HCT116 (cell line): Measurements from ENCODE around the gene COL16A1. TPM values are rescaled to one million over a fixed set of nuclear protein-coding genes. Genes with fewer than 3 reads are reported as not detected.

Source experiments
- ATAC-seq: fragments of 200-7000 bp; cut with Tn5 transposase; 2 replicates; pipeline ENCODE4 v1.9.1; 2020; ENCODE audit warnings: mild to moderate bottlenecking, moderate library complexity
- BruUV-seq: library from RNA; stranded (reverse); fragments of 400-500 nt; replicated peaks from 2 replicates; lab custom pipeline; 2021; lab: Mats Ljungman, UMichigan
- CTCF ChIA-PET: fragments of 300-600 bp; sonication (Branson Sonifier 250); formaldehyde crosslinking; loops from one replicate; lab custom pipeline; 2021; ENCODE audit warnings: antibody characterized with exemption; lab: Charles Lee
- POLR2A ChIA-PET: fragments of 300-600, 350-600 bp; sonication (Branson Sonifier 250); formaldehyde crosslinking; loops from one replicate; lab custom pipeline; 2021; ENCODE audit warnings: antibody characterized with exemption; lab: Charles Lee
- RAD21 ChIA-PET, 2 experiments: fragments of 300-600 bp; sonication (Branson Sonifier 250); formaldehyde crosslinking; loops; one replicate each; lab custom pipeline; 2023; ENCODE audit warnings: low total read pairs in 2 of 2; ENCODE audit not compliant: uncharacterized antibody in 2 of 2, unreplicated experiment in 2 of 2, low non-redundant PET in 1 of 2; lab: Charles Lee
- DNase-seq: peaks from one replicate; pipeline ENCODE4 v3.0.0-alpha.2; 2010; ENCODE audit warnings: low read depth, low spot score
- H2AFZ ChIP-seq: fragments of 200-600 bp; shearing (Covaris generic), sonication (generic); 2 replicates; pipeline ENCODE4 v1.6.1; 2017; ENCODE audit warnings: low read depth, mixed run types, mixed read lengths, antibody characterized with exemption, low read length; ENCODE audit not compliant: poor library complexity, severe bottlenecking
- H3K27ac ChIP-seq: 2 replicates; pipeline ENCODE4 v1.5.1; 2012; ENCODE audit warnings: low read depth, low read length
- H3K27me3 ChIP-seq: fragments of 200-600 bp; sonication (generic); 2 replicates; pipeline ENCODE4 v1.6.1; 2016; ENCODE audit warnings: mixed run types, low read length, mixed read lengths; ENCODE audit not compliant: insufficient read depth
- H3K36me3 ChIP-seq, 2 experiments: fragments of 200-500 bp in 1 of 2; fragments of 200-600 bp in 1 of 2; sonication (Bioruptor generic) in 1 of 2; sonication (generic) in 1 of 2; 2 replicates each; pipeline versions ENCODE4 v1.5.1 to v1.6.1; 2014 to 2016; ENCODE audit warnings: low read length in 2 of 2, inconsistent platforms in 1 of 2, mixed read lengths in 1 of 2, mixed run types in 1 of 2; ENCODE audit not compliant: insufficient read depth in 2 of 2, control insufficient read depth in 1 of 2
- H3K4me1 ChIP-seq, 2 experiments: fragments of 200-600 bp in 1 of 2; sonication (generic) in 1 of 2; 2 replicates each; pipeline versions ENCODE4 v1.5.1 to v1.6.1; 2012 to 2017; ENCODE audit warnings: low read length in 2 of 2, inconsistent platforms in 1 of 2, mild to moderate bottlenecking in 1 of 2, mixed read lengths in 1 of 2, mixed run types in 1 of 2, moderate library complexity in 1 of 2; ENCODE audit not compliant: insufficient read depth in 2 of 2, control insufficient read depth in 1 of 2
- H3K4me2 ChIP-seq: fragments of 200-600 bp; sonication (generic); 2 replicates; pipeline ENCODE4 v1.6.1; 2017; ENCODE audit warnings: mixed run types, low read length, mixed read lengths
- H3K4me3 ChIP-seq, 2 experiments: fragments of 200-600 bp in 1 of 2; sonication (generic) in 1 of 2; replicated peaks in 1 of 2; 2 replicates each; pipeline ENCODE4 v1.5.1; 2011 to 2016; ENCODE audit warnings: low read length in 2 of 2, control low read depth in 1 of 2, low read depth in 1 of 2, mild to moderate bottlenecking in 1 of 2, mixed read lengths in 1 of 2, mixed run types in 1 of 2
- H3K79me2 ChIP-seq: fragments of 200-600 bp; sonication (generic); 2 replicates; pipeline ENCODE4 v1.6.1; 2017; ENCODE audit warnings: mild to moderate bottlenecking, mixed run types, low read length, moderate library complexity, mixed read lengths; ENCODE audit not compliant: insufficient read depth
- H3K9ac ChIP-seq: fragments of 200-600 bp; sonication (generic); 2 replicates; pipeline ENCODE4 v1.6.1; 2016; ENCODE audit warnings: low read length, mixed read lengths
- H3K9me2 ChIP-seq: fragments of 200-600 bp; sonication (generic), shearing (Covaris generic); 2 replicates; pipeline ENCODE4 v1.6.1; 2017; ENCODE audit warnings: mixed run types, mild to moderate bottlenecking, moderate library complexity; ENCODE audit not compliant: insufficient read depth
- H3K9me3 ChIP-seq, 2 experiments: fragments of 200-500 bp in 1 of 2; fragments of 200-600 bp in 1 of 2; sonication (Bioruptor generic) in 1 of 2; sonication (generic) in 1 of 2; 2 replicates each; pipeline ENCODE4 v1.6.1; 2014 to 2017; ENCODE audit warnings: low read length in 2 of 2, mixed read lengths in 2 of 2, inconsistent platforms in 1 of 2, low read depth in 1 of 2, mild to moderate bottlenecking in 1 of 2, mixed run types in 1 of 2, moderate library complexity in 1 of 2; ENCODE audit not compliant: control insufficient read depth in 1 of 2, insufficient read depth in 1 of 2
- H4K20me1 ChIP-seq: fragments of 200-600 bp; sonication (generic), shearing (Covaris generic); 2 replicates; pipeline ENCODE4 v1.6.1; 2017; ENCODE audit warnings: mixed run types, mild to moderate bottlenecking, moderate library complexity; ENCODE audit not compliant: insufficient read depth
- ATF3 ChIP-seq: IDR thresholded peaks from 2 replicates; pipeline ENCODE4 v1.6.1; 2012
- CEBPB ChIP-seq: IDR thresholded peaks from 2 replicates; pipeline ENCODE4 v1.6.1; 2012; ENCODE audit warnings: low read depth
- CTCF ChIP-seq, 3 experiments: fragments of 200-600 bp in 1 of 3; sonication (generic) in 1 of 3; IDR thresholded peaks in 2 of 3; conservative IDR thresholded peaks in 1 of 3; 2 replicates each; pipeline ENCODE4 v1.5.1; 2012 to 2017; ENCODE audit warnings: low read depth in 2 of 3, low read length in 2 of 3, antibody characterized with exemption in 1 of 3, borderline replicate concordance in 1 of 3, control low read depth in 1 of 3, mild to moderate bottlenecking in 1 of 3, mixed read lengths in 1 of 3, mixed run types in 1 of 3, moderate library complexity in 1 of 3; ENCODE audit not compliant: insufficient read depth in 1 of 3
- EZH2 ChIP-seq: fragments of 200-600 bp; sonication (generic); IDR thresholded peaks from 2 replicates; pipeline ENCODE4 v1.6.1; 2017; ENCODE audit warnings: antibody characterized with exemption, mixed run types
- EZH2phosphoT487 ChIP-seq: fragments of 200-600 bp; IDR thresholded peaks from 2 replicates; pipeline ENCODE4 v1.6.1; 2018; ENCODE audit warnings: antibody characterized with exemption, borderline replicate concordance
- JUND ChIP-seq: IDR thresholded peaks from 2 replicates; pipeline ENCODE4 v1.6.1; 2012
- POLR2A ChIP-seq: IDR thresholded peaks from 2 replicates; pipeline ENCODE4 v1.7.0; 2011; ENCODE audit warnings: borderline replicate concordance; ENCODE audit not compliant: insufficient read depth, insufficient read length; ENCODE audit errors: extremely low read depth
- RAD21 ChIP-seq: IDR thresholded peaks from 2 replicates; pipeline ENCODE4 v1.6.1; 2012; ENCODE audit warnings: low read depth, mild to moderate bottlenecking
- SIN3A ChIP-seq: IDR thresholded peaks from 2 replicates; pipeline ENCODE4 v1.6.1; 2012; ENCODE audit warnings: low read depth
- SRF ChIP-seq: IDR thresholded peaks from 2 replicates; pipeline ENCODE4 v1.6.1; 2012; ENCODE audit warnings: low read depth
- TCF7L2 ChIP-seq: IDR thresholded peaks from 2 replicates; pipeline ENCODE4 v1.7.0; 2011; ENCODE audit warnings: borderline replicate concordance, inconsistent platforms; ENCODE audit not compliant: insufficient read depth, insufficient read length; ENCODE audit errors: extremely low read depth
- YY1 ChIP-seq: IDR thresholded peaks from 2 replicates; pipeline ENCODE4 v1.6.1; 2011; ENCODE audit warnings: low read length, low read depth, moderate library complexity, mild to moderate bottlenecking; ENCODE audit not compliant: insufficient replicate concordance; ENCODE audit errors: extremely low read depth
- ZBTB33 ChIP-seq: IDR thresholded peaks from 2 replicates; pipeline ENCODE4 v1.6.1; 2011; ENCODE audit warnings: mild to moderate bottlenecking, low read length, moderate library complexity; ENCODE audit not compliant: insufficient replicate concordance; ENCODE audit errors: extremely low read depth
- ZFX ChIP-seq: fragments of 450-650 bp; IDR thresholded peaks from 2 replicates; pipeline ENCODE4 v1.6.1; 2017
- ZNF274 ChIP-seq: fragments of 200-500 bp; sonication (Bioruptor generic); IDR thresholded peaks from 2 replicates; pipeline ENCODE4 v1.6.1; 2014; ENCODE audit warnings: mild to moderate bottlenecking, low read depth, low read length, inconsistent platforms
- intact Hi-C: fragments of 100-400 bp; cut with micrococcal nuclease; formaldehyde crosslinking; loops from 2 replicates; pipeline ENCODE4 v1.10.0; 2022
- total RNA-seq: library from RNA; stranded (reverse); gene quantifications from one replicate; pipeline ENCODE4 v1.2.1, GENCODE V29; 2021; ENCODE audit not compliant: unreplicated experiment

Gene COL16A1
- total RNA-seq, 1 experiment from 2014 or later = 2.2 TPM

GRCh38 chr1:31651766-31652165 lies 52.1 kb downstream of the COL16A1 start:
- Histone ChIP-seq H3K36me3 (no peaks in the 10 kb centered on the region), H3K27me3 (no peaks in the 10 kb centered on the region), H3K4me2 (no peak overlapping the region), H3K9me2 (no peaks in the 10 kb centered on the region), H3K9ac (no peak overlapping the region), H3K27ac (no peak overlapping the region), H3K4me3 (no peak overlapping the region), H3K9me3 (no peaks in the 10 kb centered on the region), H4K20me1 (no peaks in the 10 kb centered on the region), H3K4me1 (no peaks in the 10 kb centered on the region), H3K79me2 (no peaks in the 10 kb centered on the region), H2AFZ (no peak overlapping the region)
- ChIA-PET CTCF (no interaction called here), POLR2A (no interaction called here), RAD21 (interaction anchor here in 1 of 2 experiments (0.7 kb wide), 1 partner anchor 138 kb away, joined by 3 read pairs; no protein-coding TSS in a partner anchor)
- intact Hi-C loops = no loop called here
- DNase-seq (no peak), ATAC-seq (no peak)
- no peak for TF ChIP-seq ATF3
- TF ChIP-seq YY1 = no peak
- no peak for TF ChIP-seq CEBPB
- TF ChIP-seq EZH2phosphoT487 = no peak
- TF ChIP-seq SIN3A = no peak
- TF ChIP-seq RAD21 = no peak
- TF ChIP-seq ZBTB33 = no peak
- no peak for TF ChIP-seq CTCF (IDR thresholded peaks at IDR 0.05 in 2 of 3, conservative IDR thresholded peaks at IDR 0.05 in 1 of 3; ENCODE audit: borderline replicate concordance in 1 of 3, insufficient read depth in 1 of 3, low read depth in 2 of 3, low read length in 2 of 3)
- TF ChIP-seq POLR2A = no peak
- TF ChIP-seq ZFX = no peak
- no peak for TF ChIP-seq JUND
- TF ChIP-seq EZH2 = no peak
- TF ChIP-seq TCF7L2 = no peak
- TF ChIP-seq SRF = no peak
- TF ChIP-seq ZNF274 = no peak
- BruUV-seq = no TSS peak
